Natural killer cell (primary cell): ENCODE data around the gene TMEM30A. TPM values are rescaled to one million over a fixed set of nuclear protein-coding genes. Genes with fewer than 3 reads are reported as not detected.

Source experiments
- ATAC-seq, 3 donors: fragments of 150-1000 bp in 2 of 3; fragments of 200-7000 bp in 1 of 3; cut with Tn5 transposase; 1 replicate in 1 of 3; 2 replicates in 2 of 3; pipeline ENCODE4 v1.10.0; 2021; ENCODE audit warnings: mild to moderate bottlenecking in 2 of 3, moderate library complexity in 2 of 3
- DNase-seq, 2 donors: peaks; one replicate each; pipeline versions ENCODE4 v3.0.0 to v3.0.0-alpha.2; 2013 to 2021; ENCODE audit warnings: mixed read lengths in 1 of 2
- H3K27ac ChIP-seq: one replicate; pipeline ENCODE4 v1.5.1; 2013; ENCODE audit warnings: mild to moderate bottlenecking, low read length
- H3K27me3 ChIP-seq: one replicate; pipeline ENCODE4 v1.6.1; 2013; ENCODE audit warnings: low read length; ENCODE audit not compliant: control insufficient read depth, insufficient read depth
- H3K36me3 ChIP-seq: one replicate; pipeline ENCODE4 v1.6.1; 2013; ENCODE audit warnings: low read length; ENCODE audit not compliant: control insufficient read depth, insufficient read depth
- H3K4me1 ChIP-seq: one replicate; pipeline ENCODE4 v1.6.1; 2013; ENCODE audit warnings: low read length; ENCODE audit not compliant: control insufficient read depth, insufficient read depth
- H3K4me3 ChIP-seq: one replicate; pipeline ENCODE4 v1.5.1; 2013; ENCODE audit warnings: low read length
- H3K9me3 ChIP-seq: one replicate; pipeline ENCODE4 v1.6.1; 2013; ENCODE audit warnings: low read length; ENCODE audit not compliant: control insufficient read depth, insufficient read depth
- H3K27ac Mint-ChIP-seq, 2 donors: one replicate each; pipeline ENCODE4 v1.8.0; 2022; ENCODE audit warnings: mild to moderate bottlenecking in 2 of 2, mixed read lengths in 2 of 2, moderate library complexity in 1 of 2
- H3K27me3 Mint-ChIP-seq, 2 donors: one replicate each; pipeline ENCODE4 v1.8.0; 2022; ENCODE audit warnings: low read depth in 2 of 2, mixed read lengths in 2 of 2
- H3K36me3 Mint-ChIP-seq: one replicate; pipeline ENCODE4 v1.8.0; 2022; ENCODE audit warnings: mixed read lengths
- H3K4me1 Mint-ChIP-seq, 2 donors: one replicate each; pipeline ENCODE4 v1.8.0; 2022; ENCODE audit warnings: mixed read lengths in 2 of 2
- H3K4me3 Mint-ChIP-seq: one replicate; pipeline ENCODE4 v1.8.0; 2022; ENCODE audit warnings: mild to moderate bottlenecking, moderate library complexity, mixed read lengths
- H3K9me3 Mint-ChIP-seq, 2 donors: one replicate each; pipeline ENCODE4 v1.8.0; 2022; ENCODE audit warnings: mixed read lengths in 2 of 2
- WGBS: methylation state at CpG from one replicate; pipeline ENCODE4 v1.1.7; 2013; ENCODE audit warnings: missing lambda C conversion rate; ENCODE audit not compliant: insufficient coverage; 5-methylcytosine and 5-hydroxymethylcytosine counted together
- intact Hi-C: fragments of 100-400 bp; cut with micrococcal nuclease; formaldehyde crosslinking; loops from one replicate; pipeline ENCODE4 v1.14.2; 2022
- total RNA-seq, 4 donors: library from RNA; stranded (reverse); fragments of 120-200 nt in 1 of 4; gene quantifications; one replicate each; pipeline versions ENCODE4 v1.2.3 to v1.2.4, GENCODE V29; 2013 to 2022
- TF ChIP-seq, protein P1 (sequence below): fragments of 200-600 bp; IDR thresholded peaks from one replicate; pipeline ENCODE4 v1.8.0; 2022; ENCODE audit warnings: antibody characterized with exemption

TMEM30A gene
- total RNA-seq, 3 donors from 2014 or later (not counting 1 experiment from before 2014, with no cell fraction given): 43.8 to 72.0 (median 60.7) TPM

DNA sequence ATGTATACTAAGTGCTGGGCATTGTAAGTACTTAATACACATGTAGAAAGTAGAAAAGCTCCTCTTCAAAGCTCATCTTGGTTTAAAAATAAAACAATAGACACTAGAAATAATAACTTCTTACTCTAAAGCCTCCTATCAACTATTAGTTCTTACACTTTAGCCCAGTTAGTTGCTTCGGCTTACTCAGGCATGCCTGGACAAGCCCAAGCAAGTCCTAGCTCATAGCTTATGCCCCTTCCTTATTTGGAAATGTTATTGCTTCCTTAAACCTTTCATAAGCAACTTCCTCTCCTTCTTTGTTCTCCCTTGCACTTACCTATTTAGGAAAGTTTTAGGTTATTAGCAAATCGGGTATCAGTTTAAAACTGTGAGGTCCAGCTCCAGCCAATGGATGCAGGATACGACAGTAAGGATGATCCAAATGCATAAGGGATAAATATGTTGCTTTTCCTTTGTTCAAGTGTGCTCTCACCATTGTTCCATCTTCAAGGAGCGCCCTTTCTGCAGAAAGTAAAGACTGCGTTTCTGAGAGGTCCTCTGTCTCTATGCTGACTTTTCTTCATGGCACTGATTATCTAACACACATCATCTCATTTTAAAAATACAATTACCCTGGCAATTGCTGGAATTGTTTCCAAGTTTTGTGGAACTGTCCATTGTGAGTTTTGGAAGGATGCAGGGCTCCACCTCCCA, 12.3 kb downstream of the TMEM30A start:
- DNase-seq: no peak
- no peak for ATAC-seq
- Histone ChIP-seq H3K9me3 (no peaks in the 10 kb centered on the region), H3K4me3 (no peak overlapping the region), H3K36me3 (peaks cover 5% of the 10 kb centered on the region), H3K27me3 (no peaks in the 10 kb centered on the region), H3K27ac (no peak overlapping the region), H3K4me1 (no peaks in the 10 kb centered on the region)
- Mint-ChIP-seq H3K27ac (peak overlapping the region in 1 of 2 donors; percentile 23), H3K4me3 (no peak overlapping the region), H3K36me3 (no peaks in the 10 kb centered on the region), H3K27me3 (no peaks in the 10 kb centered on the region), H3K9me3 (no peaks in the 10 kb centered on the region), H3K4me1 (peaks cover 71% of the 10 kb centered on the region in 2 donors)
- TF ChIP-seq, protein P1, sequence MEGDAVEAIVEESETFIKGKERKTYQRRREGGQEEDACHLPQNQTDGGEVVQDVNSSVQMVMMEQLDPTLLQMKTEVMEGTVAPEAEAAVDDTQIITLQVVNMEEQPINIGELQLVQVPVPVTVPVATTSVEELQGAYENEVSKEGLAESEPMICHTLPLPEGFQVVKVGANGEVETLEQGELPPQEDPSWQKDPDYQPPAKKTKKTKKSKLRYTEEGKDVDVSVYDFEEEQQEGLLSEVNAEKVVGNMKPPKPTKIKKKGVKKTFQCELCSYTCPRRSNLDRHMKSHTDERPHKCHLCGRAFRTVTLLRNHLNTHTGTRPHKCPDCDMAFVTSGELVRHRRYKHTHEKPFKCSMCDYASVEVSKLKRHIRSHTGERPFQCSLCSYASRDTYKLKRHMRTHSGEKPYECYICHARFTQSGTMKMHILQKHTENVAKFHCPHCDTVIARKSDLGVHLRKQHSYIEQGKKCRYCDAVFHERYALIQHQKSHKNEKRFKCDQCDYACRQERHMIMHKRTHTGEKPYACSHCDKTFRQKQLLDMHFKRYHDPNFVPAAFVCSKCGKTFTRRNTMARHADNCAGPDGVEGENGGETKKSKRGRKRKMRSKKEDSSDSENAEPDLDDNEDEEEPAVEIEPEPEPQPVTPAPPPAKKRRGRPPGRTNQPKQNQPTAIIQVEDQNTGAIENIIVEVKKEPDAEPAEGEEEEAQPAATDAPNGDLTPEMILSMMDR: no peak
- intact Hi-C loops: no loop called here
- 97% methylated on average over 5 of the region's 5 CpGs for WGBS

DNA sequence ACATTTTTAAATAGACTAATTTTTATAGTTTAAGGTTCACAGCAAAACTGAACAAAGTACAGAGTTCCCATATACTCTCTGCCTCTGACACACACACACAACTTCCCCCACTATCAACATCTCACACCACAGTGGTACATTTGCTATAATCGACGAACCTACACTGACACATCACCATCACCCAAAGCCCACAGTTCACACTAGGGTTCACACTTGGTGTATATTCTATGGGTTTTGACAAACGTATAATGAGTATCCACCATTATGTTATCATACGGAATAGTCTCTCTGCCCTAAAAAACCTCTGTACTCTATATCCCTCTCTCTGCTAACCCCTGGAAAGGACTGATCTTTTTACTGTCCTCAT, 15.6 kb downstream of the TMEM30A start:
- Mint-ChIP-seq H3K27ac (peak overlapping the region; percentile 45 to 69), H3K4me3 (peak overlapping the region; percentile 11), H3K27me3 (no peaks in the 10 kb centered on the region), H3K9me3 (no peaks in the 10 kb centered on the region), H3K4me1 (peaks cover 43 to 51% of the 10 kb centered on the region in 2 donors), H3K36me3 (no peaks in the 10 kb centered on the region)
- Histone ChIP-seq H3K4me1 (no peaks in the 10 kb centered on the region), H3K27me3 (no peaks in the 10 kb centered on the region), H3K36me3 (peaks cover 13% of the 10 kb centered on the region), H3K4me3 (no peak overlapping the region), H3K9me3 (no peaks in the 10 kb centered on the region), H3K27ac (no peak overlapping the region)
- no peak for DNase-seq
- WGBS: 68% methylated on average over 4 of the region's 4 CpGs
- intact Hi-C loops: loop anchor here (2.0 kb wide), 1 partner anchor 16 kb away; the partner anchor contains the start of gene TMEM30A
- ATAC-seq: peak; percentile 74 to 83 (median 80)
- TF ChIP-seq, protein P1: no peak

DNA sequence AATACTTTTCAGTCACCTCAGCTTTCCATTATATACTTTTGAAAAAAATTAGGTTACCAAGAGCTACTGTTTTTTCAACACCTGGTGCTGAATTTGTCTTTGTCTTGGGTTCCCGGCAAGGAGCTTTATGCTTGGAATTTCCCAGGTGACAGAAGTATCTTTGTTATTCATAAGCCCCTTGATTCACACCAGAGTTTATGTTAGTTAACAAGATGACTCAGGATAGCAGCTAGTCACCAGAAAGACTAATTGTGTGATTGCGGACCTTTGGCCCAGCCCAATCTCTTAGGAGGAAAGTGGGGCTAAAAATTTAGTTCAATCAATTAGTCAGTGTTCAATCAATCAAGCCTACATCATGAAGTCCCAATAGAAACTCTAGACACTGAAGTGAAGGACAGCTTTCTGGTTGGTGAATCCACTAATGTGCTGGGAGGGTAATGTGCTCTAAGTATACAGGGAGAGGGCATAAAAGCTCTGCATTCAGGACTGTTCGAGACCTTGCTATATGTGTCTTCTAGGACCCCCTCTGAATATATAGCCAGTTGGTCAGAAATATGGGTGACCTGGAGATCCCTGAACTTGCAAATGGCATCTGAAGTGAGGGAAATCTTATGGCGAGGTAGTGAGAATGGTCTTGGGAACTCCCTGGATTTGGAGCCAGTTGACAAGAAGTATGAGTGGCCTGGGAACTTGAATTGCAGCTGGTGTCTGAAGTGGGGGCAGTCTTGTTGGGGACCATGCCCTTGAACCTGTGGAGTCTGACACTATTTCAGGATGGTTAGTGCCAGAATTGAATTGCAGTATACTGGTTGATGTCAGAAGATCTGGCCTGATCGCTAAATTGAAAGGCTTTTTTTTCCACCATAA, 16.2 kb downstream of the TMEM30A start:
- TF ChIP-seq, protein P1: no peak
- Mint-ChIP-seq H3K9me3 (no peaks in the 10 kb centered on the region), H3K36me3 (no peaks in the 10 kb centered on the region), H3K27me3 (no peaks in the 10 kb centered on the region), H3K4me1 (peaks cover 39 to 47% of the 10 kb centered on the region in 2 donors), H3K4me3 (no peak overlapping the region), H3K27ac (peak overlapping the region; percentile 45 to 69)
- Histone ChIP-seq H3K36me3 (peaks cover 19% of the 10 kb centered on the region), H3K9me3 (no peaks in the 10 kb centered on the region), H3K27me3 (no peaks in the 10 kb centered on the region), H3K27ac (no peak overlapping the region), H3K4me1 (no peaks in the 10 kb centered on the region), H3K4me3 (no peak overlapping the region)
- intact Hi-C loops: loop anchor here (2.0 kb wide), 1 partner anchor 16 kb away; the partner anchor contains the start of gene TMEM30A
- DNase-seq (no peak), ATAC-seq (peak in 2 of 3 donors; percentile 23 to 40)
- WGBS: 84% methylated on average over 5 of the region's 5 CpGs
